Stimulated activated CD4-positive, alpha-beta T cell treated with anti-CD3 and anti-CD28 coated beads, Interleukin-4, amount 100 ng/mL, for 4 hours (primary cell): Measurements from ENCODE around the gene SRRM5.
"Not testable (repeated sequence)": the region's sequence is repeated elsewhere in the genome, so short reads cannot be mapped to it uniquely, and the experiment has no call there.

Experiments
- DNase-seq, 2 experiments: peaks; one replicate each; pipeline ENCODE4 v3.0.0-alpha.2; 2020

SRRM5 gene, protein sequence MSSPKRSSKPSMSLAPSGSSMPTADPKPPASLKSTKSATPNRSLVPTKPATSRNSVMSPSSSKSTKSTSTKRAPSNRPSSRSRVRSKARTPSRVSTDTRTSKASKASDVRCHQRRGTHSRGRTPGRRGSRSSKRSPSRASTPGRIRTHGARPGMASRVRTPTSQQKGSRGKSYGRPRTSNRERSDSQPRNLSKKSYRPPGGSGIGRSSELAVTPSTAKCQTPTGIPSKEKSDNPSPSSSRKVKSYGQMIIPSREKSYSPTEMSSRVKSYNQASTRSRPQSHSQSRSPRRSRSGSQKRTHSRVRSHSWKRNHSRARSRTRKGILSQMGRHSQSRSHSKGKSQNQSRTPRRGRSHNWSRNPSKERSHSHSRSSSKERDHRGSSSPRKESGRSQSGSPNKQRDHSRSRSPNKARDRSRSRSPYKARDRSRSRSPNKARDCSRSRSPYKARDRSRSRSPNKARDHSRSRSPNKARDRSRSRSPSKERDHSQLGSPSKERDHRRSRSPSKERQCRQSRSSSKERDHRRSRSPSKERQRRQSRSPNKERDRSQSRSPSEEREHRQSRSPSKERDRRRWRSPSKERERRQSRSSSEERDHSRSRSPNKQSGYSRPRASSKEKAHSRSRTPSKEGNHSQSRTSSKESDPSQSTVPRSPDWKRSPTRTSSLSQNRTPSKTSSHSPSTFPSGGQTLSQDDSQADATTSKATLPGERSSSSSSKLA

DNA sequence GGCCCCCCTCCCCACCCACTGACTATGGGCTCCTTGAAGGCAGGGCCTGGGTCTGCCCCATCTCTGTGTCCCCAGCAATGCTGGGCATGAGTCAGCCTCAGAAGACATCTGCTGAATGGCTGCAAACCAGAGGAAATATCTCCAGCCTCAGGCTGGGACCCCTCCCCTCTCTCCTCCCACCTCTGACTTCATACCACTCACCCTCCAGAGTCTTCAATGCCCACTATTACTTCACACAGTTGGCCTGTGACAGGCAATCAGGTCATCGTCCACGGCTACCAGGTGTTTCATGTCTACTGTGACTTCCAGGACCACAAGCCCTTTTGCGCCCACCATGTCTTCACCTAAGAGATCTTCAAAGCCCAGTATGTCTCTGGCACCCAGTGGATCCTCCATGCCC is at the start of gene SRRM5:
Gene SRRM5 (plus strand): TSS at position 301 of the 400 bp plus-strand sequence. CDS start 34 bp downstream, at position 335.
- DNase-seq: no peak

DNA sequence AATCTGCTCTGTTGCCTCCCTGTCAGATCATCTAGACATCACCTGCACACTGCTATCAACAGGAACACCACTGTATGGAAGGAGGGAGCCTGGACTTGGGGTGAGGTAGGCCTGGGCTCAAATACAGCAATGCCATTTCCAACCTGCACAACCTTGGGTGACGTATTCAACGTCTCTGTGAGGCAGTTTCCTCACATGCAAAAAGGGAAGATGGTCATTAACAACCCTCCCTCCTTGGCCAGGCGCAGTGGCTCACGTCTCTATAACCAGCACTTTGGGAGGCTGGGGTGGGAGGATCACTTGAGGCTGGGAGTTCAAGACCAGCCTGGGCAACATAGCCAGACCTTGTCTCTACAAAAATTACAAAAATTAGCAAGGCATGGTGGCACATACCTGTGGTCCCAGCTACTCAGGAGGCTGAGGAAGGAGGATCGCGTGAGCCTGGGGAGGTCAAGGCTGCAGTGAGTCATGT is 49.6 kb upstream of the SRRM5 start:
- DNase-seq: no peak

DNA sequence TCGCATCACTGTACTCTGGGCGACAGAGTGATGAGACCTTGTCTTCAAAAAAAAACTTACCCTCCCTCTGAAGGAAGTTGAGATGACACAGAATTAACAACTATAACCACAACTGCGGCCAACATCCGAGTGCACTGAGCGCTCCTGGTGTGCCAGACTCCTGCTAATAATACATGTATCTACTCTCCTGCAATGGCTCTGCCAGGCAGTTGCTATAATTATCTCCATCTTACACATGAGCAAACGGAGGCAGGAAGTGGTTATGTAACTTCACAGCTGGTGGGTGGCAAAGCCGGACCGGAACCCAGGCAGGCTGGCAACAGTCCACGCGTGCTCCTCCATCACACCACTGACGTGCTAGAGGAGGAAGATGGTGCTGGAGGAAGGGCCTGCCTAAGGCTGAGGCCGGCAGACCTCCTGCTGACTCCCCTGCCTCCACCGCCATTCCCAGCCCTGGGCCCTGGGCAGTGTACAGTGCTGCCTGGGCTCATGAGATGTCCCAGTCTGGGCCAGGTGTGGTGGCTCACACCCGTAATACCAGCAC is 49.1 kb upstream of the SRRM5 start:
- DNase-seq: peak; percentile 46 to 76

DNA sequence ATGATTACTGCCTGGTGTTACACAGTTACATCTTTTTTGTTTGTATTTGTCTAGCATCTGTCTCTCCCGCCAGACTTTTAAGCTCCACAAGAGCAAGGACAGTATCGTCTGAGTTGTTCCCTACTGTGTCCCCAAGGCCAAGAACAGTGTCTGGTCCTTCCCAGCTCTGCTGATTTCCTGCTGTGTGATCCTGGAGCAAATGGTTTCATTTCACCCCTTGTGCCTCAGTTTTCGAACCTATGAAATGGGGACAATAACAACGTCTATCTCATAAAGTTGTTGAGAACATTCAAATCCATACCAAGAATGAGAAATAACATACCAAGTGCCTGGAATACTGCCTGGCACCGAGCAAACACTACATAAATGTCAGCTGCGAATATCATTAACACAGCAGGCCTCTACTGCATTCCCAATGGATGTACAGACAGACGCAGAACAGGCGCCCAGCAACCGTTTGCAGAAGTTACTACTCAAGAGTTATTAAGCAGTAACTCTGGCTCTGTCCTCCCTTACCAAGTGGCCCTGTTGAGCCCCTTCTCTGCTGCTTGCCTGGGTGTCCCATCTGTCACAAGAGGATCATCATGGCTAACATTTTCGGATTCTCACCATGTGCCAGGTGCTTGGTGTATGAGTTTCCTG is 48.0 kb upstream of the SRRM5 start:
- DNase-seq: no peak

DNA sequence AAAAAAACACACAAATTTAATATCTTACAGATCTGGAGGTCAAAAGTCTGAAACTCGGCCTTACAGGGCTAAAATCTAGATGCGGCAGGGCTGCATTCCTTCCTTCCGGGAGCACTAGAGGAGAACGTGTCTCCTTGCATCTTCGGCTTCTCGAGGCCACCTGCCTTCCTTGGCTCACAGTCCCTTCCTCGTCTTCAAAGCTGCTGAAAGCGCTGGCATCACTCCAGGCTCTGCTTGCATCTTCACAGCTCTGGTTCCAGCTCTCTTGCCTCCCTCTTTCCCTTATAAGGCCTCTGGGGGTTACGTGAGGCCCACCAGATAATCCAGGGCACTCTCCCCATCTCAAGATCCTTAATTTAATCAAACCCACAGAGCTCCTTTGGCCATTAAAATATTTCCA is 47.1 kb upstream of the SRRM5 start:
- DNase-seq: no peak

DNA sequence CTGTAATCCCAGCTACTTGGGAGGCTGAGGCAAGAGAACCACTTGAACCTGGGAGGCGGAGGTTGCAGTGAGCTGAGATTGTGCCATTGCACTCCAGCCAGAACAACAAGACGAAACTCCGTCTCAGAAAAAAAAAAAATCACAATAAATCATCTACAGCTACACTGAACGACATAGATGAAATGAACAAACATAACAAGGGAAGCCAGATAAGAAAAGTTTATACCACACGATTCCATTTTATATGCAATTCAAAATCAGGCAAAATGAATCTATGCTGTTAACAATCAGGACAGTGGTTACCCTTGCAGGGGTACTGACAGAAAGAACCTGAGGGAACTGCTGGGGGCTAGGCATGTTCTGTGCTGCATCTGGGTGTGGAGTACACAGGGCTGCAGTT is 42.2 kb upstream of the SRRM5 start:
- no peak for DNase-seq

DNA sequence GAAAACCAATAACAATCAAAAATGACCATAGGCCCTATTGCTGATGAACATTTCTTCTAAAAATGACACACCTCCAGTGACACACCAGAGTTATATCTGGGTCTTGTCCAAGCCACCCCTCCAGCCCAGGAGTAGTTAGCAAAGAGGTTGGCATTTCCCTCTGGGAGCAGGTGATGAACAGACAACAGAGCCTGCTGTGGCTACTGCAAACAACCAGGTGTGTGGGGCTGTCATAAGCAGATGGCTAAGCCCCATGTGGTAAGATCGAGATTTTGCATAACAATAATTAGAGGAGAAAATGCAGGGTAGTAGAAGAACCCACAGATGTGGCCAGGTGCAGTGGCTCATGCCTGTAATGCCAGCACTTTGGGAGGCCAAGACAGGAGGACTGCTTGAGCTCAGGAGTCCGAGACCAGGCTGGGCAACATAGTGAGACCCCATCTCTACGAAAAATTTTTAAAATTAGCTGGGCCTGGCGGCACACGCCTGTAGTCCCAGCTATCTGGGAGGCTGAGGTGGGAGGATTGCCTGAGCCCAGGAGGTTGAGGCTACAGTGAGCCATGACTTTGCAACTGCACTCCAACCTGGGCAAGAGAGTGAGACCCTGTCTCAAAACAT is 41.6 kb upstream of the SRRM5 start:
- no peak for DNase-seq

DNA sequence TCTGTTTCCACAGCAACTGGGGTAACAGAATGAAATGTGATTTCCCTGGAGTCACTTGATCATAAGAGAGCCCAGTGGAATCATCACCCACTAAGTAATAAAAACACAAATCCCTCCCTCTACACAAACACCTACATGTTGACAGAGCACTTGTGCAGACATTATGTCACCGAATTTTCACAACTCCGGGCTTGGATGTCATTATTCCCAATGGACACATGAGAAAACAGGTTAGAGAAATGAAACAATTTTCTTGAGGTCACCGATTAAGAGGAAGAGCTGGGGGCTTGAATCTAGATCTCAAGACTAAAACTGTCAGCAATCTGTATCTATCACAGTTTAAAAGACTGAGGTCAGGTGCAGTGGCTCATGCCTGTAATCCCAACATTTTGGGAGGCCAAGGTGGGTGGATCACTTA is 39.7 kb upstream of the SRRM5 start:
- no peak for DNase-seq

DNA sequence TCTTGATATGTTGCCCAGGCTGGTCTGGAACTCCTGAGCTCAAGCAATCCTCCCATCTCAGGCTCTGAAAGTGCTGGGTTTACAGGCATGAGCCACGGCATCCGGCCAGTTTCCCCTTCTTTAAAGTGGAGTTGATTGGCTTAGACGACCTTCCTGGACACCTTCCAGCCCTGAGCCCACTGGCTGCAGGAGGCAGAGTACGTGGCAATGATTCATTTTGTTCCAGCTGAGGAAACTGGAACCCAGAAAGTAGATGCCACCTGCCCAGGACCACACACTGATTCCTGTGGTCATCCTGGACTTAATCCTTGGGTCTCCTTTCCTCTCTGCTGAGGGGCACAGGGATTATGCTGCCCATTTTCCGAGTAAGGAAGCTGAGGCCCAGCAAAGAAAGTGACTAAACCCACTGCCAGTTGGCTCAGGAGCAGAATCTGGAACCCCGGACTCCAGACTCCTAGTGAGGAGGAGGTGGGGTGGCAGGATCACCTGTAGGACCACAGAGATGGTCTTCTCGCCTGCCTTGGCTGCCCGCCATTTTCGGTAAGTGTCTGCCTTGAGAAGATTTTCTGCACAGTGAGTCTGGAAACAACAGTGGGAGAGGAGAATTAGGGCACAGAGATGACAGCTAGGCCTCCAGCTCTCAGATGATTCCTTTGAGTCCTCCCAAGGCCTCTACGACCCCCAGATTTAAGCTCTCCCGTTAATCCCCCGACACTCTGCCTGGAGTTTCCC is 37.3 kb upstream of the SRRM5 start:
- DNase-seq: no peak

DNA sequence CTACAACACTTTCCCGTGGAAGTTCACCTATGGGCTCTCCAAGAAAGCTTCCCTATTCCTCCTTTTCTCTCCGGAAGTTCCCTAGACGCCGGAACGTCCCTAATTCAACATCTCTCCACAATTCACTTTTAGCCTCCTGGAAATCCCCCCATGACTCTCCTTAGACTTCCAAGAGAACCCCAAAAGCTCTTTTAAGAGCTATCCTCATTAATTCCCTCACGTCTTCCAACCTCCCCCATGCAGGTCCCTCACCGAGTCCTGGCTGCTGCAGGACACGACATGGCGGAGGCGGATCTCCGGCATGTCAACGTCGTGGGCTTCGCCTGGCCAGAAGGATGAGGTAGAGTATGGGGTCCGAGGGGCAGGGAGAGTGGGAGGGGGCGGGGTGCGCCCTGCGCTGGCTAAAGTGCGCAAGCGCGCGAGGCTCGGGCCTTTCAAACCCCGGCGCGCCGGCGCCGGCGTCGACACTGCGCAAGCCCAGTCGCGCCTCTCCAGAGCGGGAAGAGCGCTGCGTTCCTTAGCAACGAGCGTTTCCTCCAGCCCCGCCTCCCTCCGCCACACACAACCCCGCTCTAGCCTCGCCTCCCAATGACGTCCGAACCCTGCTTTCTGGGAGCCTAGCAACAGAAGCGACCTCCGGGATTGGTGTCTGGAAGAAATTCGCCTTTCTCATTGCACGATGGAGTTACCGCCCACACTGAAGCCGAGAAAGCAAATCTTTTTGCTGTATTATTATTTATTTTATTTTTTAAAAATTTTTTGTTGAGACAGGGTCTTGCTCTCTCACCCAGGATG is 36.5 kb upstream of the SRRM5 start, which contains the start of the genes PINLYP and XRCC1:
Gene PINLYP (plus strand): TSS at position 646 of the 795 bp plus-strand sequence. CDS start 1,391 bp downstream, outside the sequence.
Gene XRCC1 (minus strand): TSS at position 372 of the 795 bp plus-strand sequence. CDS start 69 bp downstream, at position 303.
- DNase-seq: peak; percentile 93

DNA sequence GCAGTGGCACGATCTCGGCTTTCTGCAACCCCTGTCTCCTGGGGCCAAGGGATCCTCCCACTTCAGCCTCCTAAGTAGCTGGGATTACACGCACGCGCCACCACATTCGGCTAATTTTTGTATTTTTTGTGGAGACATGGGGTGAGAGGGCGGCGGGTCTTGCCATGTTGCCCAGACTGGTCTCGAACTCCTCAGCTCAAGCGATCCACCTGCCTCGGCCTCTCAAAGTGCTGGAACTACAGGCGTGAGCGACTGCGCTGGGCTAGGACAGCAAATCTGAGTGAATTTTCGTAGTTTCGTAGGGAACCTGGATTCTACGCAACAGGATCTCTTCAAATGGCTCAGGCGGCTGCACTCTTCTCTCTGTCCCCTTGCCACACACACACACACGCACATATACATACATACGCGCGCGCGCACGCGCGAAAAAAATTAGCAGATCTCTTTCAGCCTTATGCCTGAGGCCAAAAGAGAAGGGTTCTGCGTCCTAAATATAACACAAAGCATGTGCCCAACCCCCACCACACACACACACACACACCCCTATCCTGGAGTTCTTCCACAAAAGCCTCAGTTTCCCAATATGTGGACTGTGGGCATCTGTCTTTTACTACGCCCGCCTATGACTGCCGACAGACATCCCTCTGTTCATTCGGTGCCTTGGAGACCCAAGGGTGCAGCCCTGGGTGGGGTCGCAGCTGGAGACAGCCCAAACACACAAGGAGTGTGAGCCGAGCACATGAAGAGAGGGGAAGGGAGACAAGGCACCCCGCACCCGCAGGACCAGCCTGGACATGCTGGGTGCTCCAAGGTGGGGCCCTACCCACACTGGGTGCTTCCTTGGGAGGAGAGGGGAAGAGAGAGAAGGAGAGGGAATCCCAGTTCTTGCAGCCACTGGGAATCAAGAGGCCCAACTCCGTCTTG is 35.7 kb upstream of the SRRM5 start:
- DNase-seq: no peak

DNA sequence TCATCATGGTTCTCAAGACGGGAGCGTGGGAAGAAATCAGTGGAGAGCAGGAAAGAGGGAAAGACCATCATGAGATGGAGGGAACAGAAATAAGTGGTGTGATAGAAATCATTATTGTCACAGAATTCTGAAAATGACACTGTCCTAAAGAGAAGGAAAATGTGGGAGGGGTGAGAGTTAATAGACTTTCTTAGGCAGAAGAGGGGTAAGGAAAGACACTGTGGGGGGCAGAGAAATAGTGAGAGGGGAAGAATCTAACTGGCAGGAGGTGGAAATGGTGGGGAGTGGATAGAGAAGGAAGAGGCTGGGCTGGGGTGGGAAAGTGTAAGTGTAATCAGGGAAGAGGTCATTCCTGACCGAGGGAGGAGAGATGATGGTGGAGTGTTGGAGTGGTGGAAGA is 33.1 kb upstream of the SRRM5 start:
- DNase-seq: no peak

DNA sequence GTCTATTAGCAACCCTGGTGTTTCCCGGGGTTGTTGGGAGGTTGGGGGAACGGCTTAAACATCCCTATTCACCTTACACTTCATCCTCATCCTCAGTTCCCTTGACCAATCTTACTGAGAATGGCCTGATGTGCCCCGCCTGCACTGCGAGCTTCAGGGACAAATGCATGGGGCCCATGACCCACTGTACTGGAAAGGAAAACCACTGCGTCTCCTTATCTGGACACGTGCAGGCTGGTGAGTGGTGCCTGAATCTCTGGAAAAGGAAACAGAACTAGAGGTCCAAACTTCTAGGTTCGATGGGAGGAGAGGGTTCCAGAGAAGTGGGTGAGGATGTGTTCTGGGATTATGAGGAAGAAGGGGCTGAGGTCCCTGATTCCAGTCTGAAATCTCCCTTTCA is 30.4 kb upstream of the SRRM5 start:
- no peak for DNase-seq

DNA sequence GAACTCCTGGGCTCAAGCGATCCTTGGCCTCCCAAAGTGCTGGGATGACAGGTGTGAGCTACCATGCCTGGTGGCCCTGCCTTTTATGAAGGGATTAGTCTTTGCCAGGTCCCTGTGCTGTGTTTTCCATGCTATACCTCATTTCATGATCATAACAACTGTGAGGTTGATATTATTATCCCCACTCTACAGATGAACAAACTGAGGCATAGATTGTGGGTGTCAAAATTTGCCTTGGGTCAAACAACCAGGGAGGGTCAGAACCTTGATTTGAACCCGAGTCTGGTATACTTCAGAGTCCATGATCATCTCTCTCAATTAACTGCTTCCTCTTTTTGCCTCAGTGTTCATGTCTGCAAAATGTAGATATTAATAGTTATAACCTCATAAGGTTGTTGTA is 29.4 kb upstream of the SRRM5 start:
- no peak for DNase-seq

DNA sequence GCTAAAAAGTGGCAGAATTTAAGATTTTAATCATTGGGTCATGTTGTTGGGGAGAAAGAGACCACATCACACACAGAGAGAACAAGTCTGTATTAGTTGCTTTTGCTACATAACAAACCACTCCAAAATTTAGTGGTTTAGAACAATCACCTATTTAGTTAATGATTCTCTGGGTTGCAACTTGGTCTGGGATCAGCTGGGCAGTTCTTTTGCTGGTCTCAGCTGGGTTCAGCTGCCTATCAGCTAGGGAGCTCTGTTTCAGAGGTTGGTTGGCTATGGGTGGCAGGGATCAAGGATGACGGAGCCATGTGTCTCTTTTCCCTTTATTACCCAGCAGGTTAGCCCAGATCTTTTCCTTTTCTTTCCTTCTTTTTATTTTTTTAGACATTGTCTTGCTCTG is 27.4 kb upstream of the SRRM5 start:
- DNase-seq: no peak

DNA sequence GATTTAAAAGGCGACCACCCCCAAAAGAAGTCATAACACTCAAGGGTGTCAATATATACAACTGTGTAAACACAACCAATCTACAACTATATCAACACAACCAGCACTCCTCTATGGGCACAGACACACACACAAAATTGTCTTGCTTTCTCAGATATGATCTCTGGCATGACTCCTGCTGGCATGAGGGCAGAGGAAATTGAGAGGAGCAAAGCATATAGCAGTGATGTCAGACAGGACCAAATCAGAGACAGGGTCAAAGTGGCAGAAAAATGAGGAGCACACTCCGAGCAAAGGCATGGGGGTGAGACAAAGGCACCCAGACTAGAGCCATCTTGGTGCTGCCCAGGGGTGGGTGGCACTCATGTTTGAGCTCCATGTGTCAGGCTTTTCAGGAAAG is 25.5 kb upstream of the SRRM5 start:
- DNase-seq: no peak

DNA sequence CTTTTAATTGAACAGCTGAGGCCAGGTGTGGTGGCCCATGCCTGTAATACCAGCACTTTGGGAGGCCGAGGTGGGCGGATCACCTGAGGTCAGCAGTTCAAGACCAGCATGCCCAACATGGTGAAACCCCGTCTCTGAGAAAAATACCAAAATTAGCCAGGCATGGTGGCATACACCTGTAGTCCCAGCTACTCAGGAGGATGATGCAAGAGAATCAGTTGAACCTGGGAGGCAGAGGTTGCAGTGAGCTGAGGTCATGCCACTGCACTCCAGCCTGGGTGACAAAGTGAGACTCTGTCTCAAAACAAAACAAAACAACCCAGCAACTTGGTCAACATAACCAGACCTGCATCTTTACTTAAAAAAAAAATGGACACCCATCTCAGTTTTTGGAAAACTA is 24.9 kb upstream of the SRRM5 start:
- not testable (repeated sequence) for DNase-seq

DNA sequence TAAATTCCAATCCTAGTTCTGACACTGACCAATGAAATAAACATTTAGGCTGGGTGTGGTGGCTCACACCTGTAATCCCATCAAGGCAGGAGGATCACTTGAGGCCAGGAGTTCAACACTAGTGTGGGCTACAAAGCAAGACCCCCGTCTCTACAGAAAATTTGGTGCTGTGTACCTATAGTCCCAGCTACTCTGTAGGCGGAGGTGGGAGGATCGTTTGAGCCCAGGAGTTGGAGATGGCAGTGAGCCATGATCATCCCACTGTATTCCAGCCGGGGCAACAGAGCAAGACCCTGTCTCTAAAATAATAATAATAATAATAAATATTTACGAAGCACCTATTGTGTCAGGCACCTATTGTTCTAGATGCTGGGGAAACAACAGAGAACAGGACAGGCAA is 22.6 kb upstream of the SRRM5 start:
- DNase-seq: no peak

DNA sequence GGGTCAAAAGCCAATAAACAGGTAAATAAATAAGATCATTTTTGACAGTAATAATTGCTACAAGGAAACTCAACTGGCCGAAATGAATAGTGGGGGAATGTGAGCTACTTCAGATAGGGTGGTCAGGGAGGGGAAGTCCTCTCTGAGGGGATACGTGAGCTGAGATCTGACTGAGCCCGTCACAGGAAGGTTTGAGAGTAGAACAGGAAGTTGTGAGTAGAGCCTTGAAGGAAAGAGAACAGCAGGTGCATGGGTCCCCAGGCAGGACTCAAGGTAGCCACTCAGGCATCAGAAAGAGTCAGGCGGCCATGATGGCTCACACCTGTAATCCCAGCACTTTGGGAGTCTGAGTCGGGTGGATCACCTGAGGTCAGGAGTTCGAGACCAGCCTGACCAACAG is 22.2 kb upstream of the SRRM5 start:
- no peak for DNase-seq
